ENCODE results near the gene USP11.

The USP11 gene

GRCh38 chrX:47232803-47233332, at the start of gene USP11:
Gene USP11, plus strand, starts transcription at chrX:47233009. Its CDS starts 35 bp downstream, at chrX:47233044.
- DNase-seq: no peak

GRCh38 chrX:47184486-47184885, 48.3 kb upstream of the USP11 start:
- no peak for DNase-seq

GRCh38 chrX:47185241-47185640, 47.6 kb upstream of the USP11 start:
- DNase-seq: no peak

GRCh38 chrX:47186096-47186740, 46.6 kb upstream of the USP11 start:
- no peak for DNase-seq

- DNase-seq: no peak
These were observed 45.6 kb upstream of the USP11 start for GRCh38 chrX:47187106-47187677.

- no peak for DNase-seq
These were observed 42.9 kb upstream of the USP11 start for GRCh38 chrX:47189906-47190305.

GRCh38 chrX:47190445-47191269, 42.2 kb upstream of the USP11 start:
- DNase-seq: peak; percentile 83

GRCh38 chrX:47191331-47191730, 41.5 kb upstream of the USP11 start:
- no peak for DNase-seq

GRCh38 chrX:47191806-47192401, 40.9 kb upstream of the USP11 start:
- DNase-seq: no peak

- DNase-seq: peak; percentile 83
These were observed 39.2 kb upstream of the USP11 start, which contains the start of gene UBA1 for GRCh38 chrX:47193475-47194193. Gene UBA1, plus strand, starts transcription at chrX:47193829. Its CDS starts 4,974 bp downstream, at chrX:47198803.

- no peak for DNase-seq
These were observed 38.5 kb upstream of the USP11 start for GRCh38 chrX:47194194-47194787.

- no peak for DNase-seq
These were observed 36.7 kb upstream of the USP11 start for GRCh38 chrX:47196098-47196497.

GRCh38 chrX:47197526-47197925, 35.3 kb upstream of the USP11 start:
- DNase-seq: no peak

- no peak for DNase-seq
These were observed 34.7 kb upstream of the USP11 start for GRCh38 chrX:47198026-47198686.

- no peak for DNase-seq
These were observed 34.1 kb upstream of the USP11 start for GRCh38 chrX:47198687-47199080.

- DNase-seq: no peak
These were observed 33.5 kb upstream of the USP11 start for GRCh38 chrX:47199286-47199685.

- no peak for DNase-seq
These were observed 32.2 kb upstream of the USP11 start for GRCh38 chrX:47200385-47201150.

GRCh38 chrX:47201345-47201944, 31.4 kb upstream of the USP11 start:
- DNase-seq: no peak

GRCh38 chrX:47202316-47202715, 30.5 kb upstream of the USP11 start:
- DNase-seq: no peak

- DNase-seq: no peak
These were observed 29.9 kb upstream of the USP11 start for GRCh38 chrX:47202877-47203276.
